K562 (cell line): ENCODE data around the gene PRDX2. TPM values are rescaled to one million over a fixed set of nuclear protein-coding genes. Genes with fewer than 3 reads are reported as not detected.
A peak's percentile ranks its signal among the peaks of the same experiment; 100 is the strongest.

ENCODE experiments used
- BRD9 ChIP-seq: fragments of 450-650 bp; IDR thresholded peaks from 2 replicates; pipeline ENCODE4 v1.6.1; 2018; ENCODE audit warnings: low read depth; ENCODE audit not compliant: partially characterized antibody
- CREB1 ChIP-seq, 2 experiments: sonication (generic) in 1 of 2; formaldehyde crosslinking in 1 of 2; IDR thresholded peaks; 2 replicates each; pipeline versions ENCODE4 v1.6.1 to v1.8.0; 2012 to 2022; ENCODE audit warnings: inconsistent platforms in 1 of 2, mild to moderate bottlenecking in 1 of 2, missing genetic modification reagents in 1 of 2, moderate library complexity in 1 of 2
- CTBP1 ChIP-seq: fragments of 450-650 bp; IDR thresholded peaks from 2 replicates; pipeline ENCODE4 v1.6.1; 2016; ENCODE audit warnings: borderline replicate concordance
- NEUROD1 ChIP-seq: fragments of 150-350 bp; IDR thresholded peaks from 2 replicates; pipeline ENCODE4 v1.6.1; 2014; ENCODE audit warnings: borderline replicate concordance, low read length, low read depth; ENCODE audit not compliant: partially characterized antibody
- NFIC ChIP-seq: fragments of 450-650 bp; IDR thresholded peaks from 2 replicates; pipeline ENCODE4 v1.6.1; 2017; ENCODE audit warnings: mild to moderate bottlenecking, inconsistent platforms
- RBFOX2 ChIP-seq: fragments of 200-400 bp; formaldehyde crosslinking; IDR thresholded peaks from 2 replicates; pipeline ENCODE4 v1.6.1; 2017; ENCODE audit warnings: low read depth, mild to moderate bottlenecking, low read length, moderate library complexity
- RNF2 ChIP-seq: sonication (generic); IDR thresholded peaks from 2 replicates; pipeline ENCODE4 v1.6.1; 2016
- TAF1 ChIP-seq: IDR thresholded peaks from 2 replicates; pipeline ENCODE4 v1.6.1; 2011; ENCODE audit warnings: mild to moderate bottlenecking, low read length, moderate library complexity; ENCODE audit not compliant: insufficient read depth, control insufficient read depth, severe bottlenecking; ENCODE audit errors: extremely low read depth
- TRIM28 ChIP-seq: fragments of 450-650 bp; IDR thresholded peaks from 2 replicates; pipeline ENCODE4 v1.6.1; 2017
- U2AF2 ChIP-seq: fragments of 200-400 bp; formaldehyde crosslinking; optimal IDR thresholded peaks from 2 replicates; pipeline ENCODE3; 2017; ENCODE audit warnings: low read depth, mild to moderate bottlenecking, low read length
- YY1 ChIP-seq, 3 experiments: IDR thresholded peaks; 2 replicates each; pipeline ENCODE4 v1.6.1; 2011; ENCODE audit warnings: low read length in 2 of 3, mild to moderate bottlenecking in 2 of 3, moderate library complexity in 2 of 3, borderline replicate concordance in 1 of 3, control low read depth in 1 of 3, low read depth in 1 of 3; ENCODE audit not compliant: insufficient read depth in 3 of 3, insufficient replicate concordance in 2 of 3, control insufficient read depth in 1 of 3, insufficient read length in 1 of 3; ENCODE audit errors: extremely low read depth in 1 of 3
- ZNF134 ChIP-seq: fragments of 250-450 bp; sonication (Bioruptor Pico); conservative IDR thresholded peaks from 2 replicates; pipeline ENCODE4 v1.4.0; 2020
- ZNF232 ChIP-seq: sonication (generic); formaldehyde crosslinking; IDR thresholded peaks from 2 replicates; pipeline ENCODE4 v1.8.0; 2022; ENCODE audit warnings: mild to moderate bottlenecking, missing genetic modification reagents
- ZNF318 ChIP-seq, 2 experiments: fragments of 450-650 bp; IDR thresholded peaks; 2 replicates each; pipeline ENCODE4 v1.6.1; 2016; ENCODE audit warnings: mild to moderate bottlenecking in 2 of 2, borderline replicate concordance in 1 of 2, low read depth in 1 of 2, moderate library complexity in 1 of 2
- polyA plus RNA-seq, 8 experiments: library from polyadenylated mRNA; depleted of rRNA in 4 of 8; stranded (reverse) in 5 of 8; unstranded in 3 of 8; fragments of >200 nt; fragmentation: Nextera tagmentation in 2 of 8; fragmentation: Illumina TruSeq in 1 of 8; extraction: Ambion mirVana in 2 of 8; extraction: Trizol in 1 of 8; gene quantifications; 2 replicates each; pipeline versions ENCODE4 v1.2.1 to v1.2.3, GENCODE V29; 2011 to 2014; ENCODE audit warnings: inconsistent platforms in 1 of 8, missing spikeins in 1 of 8
- total RNA-seq, 7 experiments: library from RNA; depleted of rRNA in 6 of 7; stranded (reverse); fragments of >200 nt in 6 of 7; fragmentation: Illumina TruSeq in 2 of 7; extraction: Trizol in 2 of 7; gene quantifications; 2 replicates each; pipeline versions ENCODE4 v1.2.1 to v1.2.3, GENCODE V29; 2011 to 2021; ENCODE audit warnings: low replicate concordance in 1 of 7

PRDX2 gene
- total and polyA plus RNA-seq, 9 of the 15 experiments (the other 6 are each of a cell fraction or from before 2014, with no cell fraction given): 206 to 1,183 (median 415) TPM

GRCh38 chr19:12778017-12778904 is 23.3 kb downstream of the PRDX2 start (continued):
- peak; percentile 20; the same call in 1 of the 2 replicates for TF ChIP-seq NFIC
- peak; percentile 15 for TF ChIP-seq TAF1
- TF ChIP-seq U2AF2: no peak
- 0 out of 2 replicates have a peak, but pooled peaks have one; percentile 23 for TF ChIP-seq RNF2
- peak; percentile 12 for TF ChIP-seq NEUROD1
- no peak for TF ChIP-seq BRD9
- TF ChIP-seq RBFOX2: peak; percentile 68
- TF ChIP-seq CTBP1: 0 out of 2 replicates have a peak, but pooled peaks have one; percentile 10
- no peak for TF ChIP-seq ZNF232
- TF ChIP-seq CREB1 (IDR thresholded peaks at IDR 0.05): no peak
- 0 out of 2 replicates have a peak, but pooled peaks have one; percentile 40 for TF ChIP-seq CREB1 (CRISPR knock-in tag; IDR thresholded peaks at IDR 0.05)
- TF ChIP-seq YY1 (IDR thresholded peaks at IDR 0.05; ENCODE audit: borderline replicate concordance in 1 of 3, control insufficient read depth in 1 of 3, extremely low read depth in 1 of 3, insufficient read depth in 3 of 3, insufficient read length in 1 of 3, insufficient replicate concordance in 2 of 3, low read depth in 1 of 3, low read length in 2 of 3): peak in 2 of 3 experiments; percentile 59 to 85
- TF ChIP-seq TRIM28: no peak
- TF ChIP-seq ZNF134 (CRISPR knock-in tag): no peak
- TF ChIP-seq ZNF318 (IDR thresholded peaks at IDR 0.05; ENCODE audit: borderline replicate concordance in 1 of 2, low read depth in 1 of 2): no peak
